C4-2B (cell line): ENCODE measurements around the gene CYBC1.
"Not testable (repeated sequence)": the region's sequence is repeated elsewhere in the genome, so short reads cannot be mapped to it uniquely, and the experiment has no call there.

Experiments
- ZFX ChIP-seq: fragments of 450-650 bp; IDR thresholded peaks from 2 replicates; pipeline ENCODE4 v1.6.1; 2017
- TF ChIP-seq, protein P1 (sequence below): fragments of 450-650 bp; conservative IDR thresholded peaks from 2 replicates; pipeline ENCODE4 v1.5.1; 2017; ENCODE audit warnings: mild to moderate bottlenecking

DNA sequence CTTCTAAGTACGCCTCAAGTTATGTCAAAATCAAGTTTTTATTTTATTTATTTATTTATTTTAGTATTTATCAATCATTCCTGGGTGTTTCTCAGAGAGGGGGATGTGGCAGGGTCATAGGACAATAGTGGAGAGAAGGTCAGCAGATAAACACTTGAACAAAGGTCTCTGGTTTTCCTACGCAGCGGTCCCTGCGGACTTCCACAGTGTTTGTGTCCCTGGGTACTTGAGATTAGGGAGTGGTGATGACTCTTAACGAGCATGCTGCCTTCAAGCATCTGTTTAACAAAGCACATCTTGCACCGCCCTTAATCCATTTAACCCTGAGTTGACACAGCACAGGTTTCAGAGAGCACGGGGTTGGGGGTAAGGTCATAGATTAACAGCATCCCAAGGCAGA, 2.6 kb upstream of the CYBC1 start:
- TF ChIP-seq, protein P1, sequence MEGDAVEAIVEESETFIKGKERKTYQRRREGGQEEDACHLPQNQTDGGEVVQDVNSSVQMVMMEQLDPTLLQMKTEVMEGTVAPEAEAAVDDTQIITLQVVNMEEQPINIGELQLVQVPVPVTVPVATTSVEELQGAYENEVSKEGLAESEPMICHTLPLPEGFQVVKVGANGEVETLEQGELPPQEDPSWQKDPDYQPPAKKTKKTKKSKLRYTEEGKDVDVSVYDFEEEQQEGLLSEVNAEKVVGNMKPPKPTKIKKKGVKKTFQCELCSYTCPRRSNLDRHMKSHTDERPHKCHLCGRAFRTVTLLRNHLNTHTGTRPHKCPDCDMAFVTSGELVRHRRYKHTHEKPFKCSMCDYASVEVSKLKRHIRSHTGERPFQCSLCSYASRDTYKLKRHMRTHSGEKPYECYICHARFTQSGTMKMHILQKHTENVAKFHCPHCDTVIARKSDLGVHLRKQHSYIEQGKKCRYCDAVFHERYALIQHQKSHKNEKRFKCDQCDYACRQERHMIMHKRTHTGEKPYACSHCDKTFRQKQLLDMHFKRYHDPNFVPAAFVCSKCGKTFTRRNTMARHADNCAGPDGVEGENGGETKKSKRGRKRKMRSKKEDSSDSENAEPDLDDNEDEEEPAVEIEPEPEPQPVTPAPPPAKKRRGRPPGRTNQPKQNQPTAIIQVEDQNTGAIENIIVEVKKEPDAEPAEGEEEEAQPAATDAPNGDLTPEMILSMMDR: not testable (repeated sequence)
- not testable (repeated sequence) for TF ChIP-seq ZFX
